DMS153 (cell line): ENCODE measurements around the gene KCNH6.

Experiments
- DNase-seq: peaks from one replicate; lab custom pipeline; 2025; lab: John Stamatoyannopoulos, UW

Gene KCNH6

GRCh38 chr17:63512896-63513644, 10.1 kb upstream of the KCNH6 start:
- peak; percentile 7 for DNase-seq

GRCh38 chr17:63514477-63514876, 8.7 kb upstream of the KCNH6 start:
- DNase-seq, result no peak

GRCh38 chr17:63514974-63515373, 8.2 kb upstream of the KCNH6 start:
- DNase-seq, result no peak

GRCh38 chr17:63515426-63515825, 7.7 kb upstream of the KCNH6 start:
- no peak for DNase-seq

- no peak for DNase-seq
Measured at GRCh38 chr17:63516910-63517824, 6.0 kb upstream of the KCNH6 start.

GRCh38 chr17:63517825-63518534, 5.2 kb upstream of the KCNH6 start:
- DNase-seq, result peak; percentile 32

- no peak for DNase-seq
Measured at GRCh38 chr17:63519116-63519881, 3.9 kb upstream of the KCNH6 start.

GRCh38 chr17:63519972-63520882, 2.9 kb upstream of the KCNH6 start:
- peak; percentile 97 for DNase-seq

- no peak for DNase-seq
Measured at GRCh38 chr17:63524051-63524450, 893 bp downstream of the KCNH6 start.

- no peak for DNase-seq
Measured at GRCh38 chr17:63525190-63525946, 2.2 kb downstream of the KCNH6 start.

- no peak for DNase-seq
Measured at GRCh38 chr17:63526861-63527260, 3.7 kb downstream of the KCNH6 start.

- no peak for DNase-seq
Measured at GRCh38 chr17:63528183-63528582, 5.0 kb downstream of the KCNH6 start.

GRCh38 chr17:63529711-63530556, 6.8 kb downstream of the KCNH6 start:
- DNase-seq, result no peak

- DNase-seq, result no peak
Measured at GRCh38 chr17:63530557-63531021, 7.4 kb downstream of the KCNH6 start.

GRCh38 chr17:63531022-63531965, 8.1 kb downstream of the KCNH6 start:
- peak; percentile 31 for DNase-seq

- no peak for DNase-seq
Measured at GRCh38 chr17:63533433-63534077, 10.4 kb downstream of the KCNH6 start.

GRCh38 chr17:63534078-63534570, 11.0 kb downstream of the KCNH6 start:
- no peak for DNase-seq
